GM19193 (cell line): ENCODE data around the gene PTPRN2.

ENCODE experiments used
- POLR2A ChIP-seq: IDR thresholded peaks from 4 replicates; pipeline ENCODE4 v1.6.1; 2011; ENCODE audit not compliant: insufficient read depth, insufficient read length; ENCODE audit errors: extremely low read depth

The PTPRN2 gene

DNA sequence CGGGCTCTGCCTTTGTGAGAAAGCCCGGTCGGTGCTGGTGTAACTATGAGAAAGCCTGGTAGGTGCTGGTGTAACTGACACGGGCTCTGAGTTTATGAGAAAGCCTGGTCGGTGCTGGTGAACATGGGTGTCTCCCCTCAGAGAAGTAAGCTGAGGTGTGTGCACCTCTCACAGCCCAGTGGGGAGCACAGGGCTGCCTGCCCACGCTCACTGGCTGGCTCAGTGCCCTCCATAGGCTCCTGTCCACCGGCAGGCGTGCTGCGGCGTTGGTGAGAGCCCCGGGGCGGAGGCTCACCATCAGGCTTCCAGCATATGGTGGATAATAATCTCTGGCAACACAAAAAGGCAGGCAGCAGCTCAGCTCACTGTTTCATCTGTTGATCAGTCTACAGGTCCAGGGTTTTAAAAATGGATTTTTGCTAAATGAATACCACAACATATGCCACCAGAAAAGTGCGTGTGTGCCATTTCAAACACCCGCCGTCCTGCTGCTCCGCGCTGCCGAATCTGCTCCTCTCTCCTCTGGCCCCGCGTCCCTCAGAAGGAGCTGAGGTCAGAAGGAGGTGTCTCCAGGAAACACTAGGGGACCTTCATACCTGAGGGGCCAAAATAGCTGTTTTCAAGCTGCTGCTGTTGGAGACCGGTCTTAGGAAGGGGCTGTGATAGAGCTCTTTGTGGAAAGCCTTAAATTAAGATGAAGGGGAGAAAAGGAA, 885.2 kb downstream of the PTPRN2 start:
- no peak for TF ChIP-seq POLR2A

DNA sequence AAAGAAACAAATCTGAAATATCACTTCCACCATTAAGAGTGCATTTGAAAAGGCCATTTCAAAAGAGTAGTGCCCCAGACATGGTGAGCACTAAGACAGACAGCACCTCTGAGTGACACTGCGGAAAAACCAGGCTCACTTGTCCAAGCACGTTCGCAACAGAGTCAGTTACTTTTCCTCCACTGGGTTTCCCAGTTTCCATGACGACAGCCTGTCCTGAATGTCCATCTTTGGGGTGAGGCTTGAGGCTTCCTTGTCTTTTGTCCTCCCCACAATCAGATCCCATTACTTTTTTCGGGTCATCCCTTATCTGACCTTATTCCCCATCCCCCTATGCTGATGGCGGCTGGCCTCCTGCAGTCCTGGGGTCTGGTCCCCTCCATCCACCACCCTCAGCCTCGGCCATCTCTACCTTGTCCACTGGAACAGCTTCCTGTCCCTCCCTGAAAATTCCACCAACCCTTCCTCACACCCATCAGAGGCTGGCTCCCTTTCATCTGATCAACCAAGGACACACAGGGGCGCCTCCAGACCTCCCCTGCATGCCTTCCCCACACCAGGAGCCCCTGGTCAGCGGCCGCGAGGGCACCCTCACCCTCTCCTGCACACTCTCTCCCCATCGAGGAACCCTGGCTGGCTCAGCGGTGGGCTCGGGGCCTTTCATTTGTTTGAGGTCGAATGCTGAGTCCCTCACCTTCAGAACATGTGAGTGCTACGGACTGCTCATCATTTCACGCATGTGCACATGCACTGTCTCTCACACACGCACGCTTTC, 887.2 kb downstream of the PTPRN2 start:
- TF ChIP-seq POLR2A = no peak

DNA sequence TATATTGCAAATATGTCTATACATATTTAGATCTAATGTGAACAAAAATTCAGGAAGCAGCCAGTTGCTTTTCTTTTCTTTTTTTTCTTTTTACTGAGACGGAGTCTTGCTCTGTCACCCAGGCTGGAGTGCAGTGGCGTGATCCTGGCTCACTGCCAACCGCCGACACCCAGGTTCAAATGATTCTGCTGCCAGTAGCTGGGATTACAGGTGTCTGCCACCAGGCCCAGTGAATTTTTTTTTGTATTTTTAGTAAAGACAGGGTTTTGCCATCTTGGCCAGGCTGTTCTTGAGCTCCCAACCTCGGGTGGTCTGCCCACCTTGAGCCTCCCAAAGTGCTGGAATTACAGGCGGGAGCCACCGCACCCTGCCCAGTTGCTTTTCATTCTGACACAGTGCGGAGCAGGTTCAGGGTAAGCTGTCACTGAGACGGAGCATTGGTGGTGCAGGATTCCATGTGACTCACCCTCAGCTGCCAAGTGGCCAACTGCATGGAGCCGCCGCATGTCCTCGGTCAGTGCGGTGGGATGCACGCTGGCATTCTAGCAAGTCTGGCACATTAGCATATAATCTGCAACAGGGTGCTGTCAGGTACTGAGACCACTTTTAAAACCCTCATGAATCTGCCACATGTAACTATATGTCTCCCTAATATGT, 888.1 kb downstream of the PTPRN2 start:
- TF ChIP-seq POLR2A = no peak

DNA sequence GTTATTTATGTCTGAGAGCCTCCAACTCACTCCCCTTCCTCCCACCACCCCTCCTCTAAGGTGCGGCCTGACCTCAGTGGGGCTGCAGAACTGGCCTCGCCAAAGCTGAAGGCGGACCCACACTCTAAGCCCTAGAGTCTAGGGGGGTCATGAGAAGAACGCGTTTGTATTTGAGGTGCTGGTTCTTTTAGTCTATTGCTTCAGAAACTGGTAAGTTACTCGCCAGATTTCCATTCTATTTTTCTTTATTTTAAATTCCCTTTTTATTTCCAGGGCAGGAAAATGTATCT, 893.3 kb downstream of the PTPRN2 start:
- TF ChIP-seq POLR2A = no peak

DNA sequence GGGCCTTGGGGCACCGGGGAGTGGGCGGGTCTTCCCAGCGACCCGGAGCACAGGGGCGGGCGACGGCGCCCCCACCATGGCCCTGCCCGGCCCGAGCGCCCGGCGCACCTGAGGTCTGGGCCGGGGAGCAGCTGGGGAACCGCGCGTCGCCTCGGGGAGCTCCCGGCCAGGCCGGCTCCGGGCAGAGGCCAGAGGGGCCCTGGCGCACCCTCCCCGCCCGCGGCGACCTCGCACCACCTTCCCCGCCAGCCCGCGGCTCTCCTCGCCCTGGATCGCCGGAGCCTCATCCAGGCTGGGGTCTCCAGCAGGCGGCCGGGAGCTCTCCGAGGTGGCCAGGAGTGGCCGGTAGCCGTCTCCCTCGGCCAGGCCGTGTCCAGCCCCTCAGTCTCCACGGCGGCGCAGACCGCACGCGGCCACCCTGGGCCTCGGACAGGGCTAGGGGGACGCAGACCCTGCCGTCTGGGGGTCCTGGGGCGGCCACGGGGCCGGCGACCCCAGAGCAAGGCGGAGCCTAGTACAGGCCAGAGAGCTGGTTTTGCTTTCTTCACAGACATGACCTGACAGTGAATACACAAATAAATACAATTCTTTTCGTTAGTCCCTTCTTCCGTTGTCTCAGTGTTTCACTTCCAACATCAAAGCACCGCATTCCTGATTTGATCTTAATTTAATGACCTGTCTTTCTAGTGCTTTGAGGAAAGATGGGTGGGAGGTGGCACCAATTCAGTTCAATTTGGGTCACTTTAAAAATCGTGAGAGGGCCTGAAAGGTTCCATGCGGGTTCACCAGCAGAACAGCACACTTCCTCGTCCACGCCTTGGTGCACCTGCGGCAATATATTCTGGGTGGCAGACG, 893.9 kb downstream of the PTPRN2 start:
- no peak for TF ChIP-seq POLR2A

DNA sequence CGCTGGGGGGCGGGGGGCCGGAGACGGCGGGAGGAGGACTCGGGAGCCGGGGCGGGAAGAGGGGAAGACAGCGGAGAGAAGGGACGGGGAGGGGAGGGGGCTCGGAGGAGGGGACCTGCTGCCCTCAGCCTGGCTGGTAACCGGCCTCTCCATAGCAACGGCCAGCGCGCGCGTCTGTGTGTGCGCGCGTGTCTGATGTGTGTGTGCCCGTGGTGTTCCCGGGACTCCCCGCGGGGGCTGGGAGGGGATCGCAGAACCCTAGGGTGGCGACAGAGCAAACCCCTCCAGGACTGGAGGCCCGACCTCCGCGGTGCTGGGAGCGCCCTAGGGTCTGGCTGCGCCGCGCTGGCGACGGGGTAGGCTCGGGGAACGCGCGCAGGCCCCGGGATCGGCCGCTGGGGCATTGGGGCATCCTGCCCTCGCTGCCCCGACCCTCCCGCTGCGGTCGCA, 894.5 kb downstream of the PTPRN2 start:
- TF ChIP-seq POLR2A = no peak

DNA sequence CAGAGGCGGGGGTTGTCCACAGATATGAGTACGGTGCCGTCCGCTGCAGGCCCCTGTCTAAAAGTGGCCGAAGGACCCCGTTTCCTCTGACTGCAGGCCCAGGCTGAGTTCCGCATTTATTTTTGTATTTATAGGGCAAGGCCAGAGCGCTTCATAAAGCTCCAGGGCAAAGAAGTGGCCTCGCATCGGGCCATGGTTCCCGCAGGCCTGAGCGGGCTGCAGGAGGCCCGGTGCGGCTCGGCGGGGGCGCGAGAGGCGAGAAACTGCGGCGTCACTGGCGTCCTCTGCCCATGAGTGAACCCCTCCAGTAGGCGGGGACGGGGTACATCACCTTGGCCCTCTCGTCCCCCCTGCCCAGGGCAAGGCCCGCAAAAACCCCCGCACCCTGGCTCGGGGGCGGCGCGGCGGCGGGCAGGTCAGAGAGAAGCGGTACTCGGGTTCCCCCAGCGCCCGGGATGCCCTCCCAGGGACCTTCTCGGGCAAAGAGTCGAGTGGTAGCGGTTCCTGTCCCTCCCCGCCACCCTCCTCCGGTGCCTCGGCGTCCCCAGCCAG, 895.1 kb downstream of the PTPRN2 start:
- TF ChIP-seq POLR2A = no peak

DNA sequence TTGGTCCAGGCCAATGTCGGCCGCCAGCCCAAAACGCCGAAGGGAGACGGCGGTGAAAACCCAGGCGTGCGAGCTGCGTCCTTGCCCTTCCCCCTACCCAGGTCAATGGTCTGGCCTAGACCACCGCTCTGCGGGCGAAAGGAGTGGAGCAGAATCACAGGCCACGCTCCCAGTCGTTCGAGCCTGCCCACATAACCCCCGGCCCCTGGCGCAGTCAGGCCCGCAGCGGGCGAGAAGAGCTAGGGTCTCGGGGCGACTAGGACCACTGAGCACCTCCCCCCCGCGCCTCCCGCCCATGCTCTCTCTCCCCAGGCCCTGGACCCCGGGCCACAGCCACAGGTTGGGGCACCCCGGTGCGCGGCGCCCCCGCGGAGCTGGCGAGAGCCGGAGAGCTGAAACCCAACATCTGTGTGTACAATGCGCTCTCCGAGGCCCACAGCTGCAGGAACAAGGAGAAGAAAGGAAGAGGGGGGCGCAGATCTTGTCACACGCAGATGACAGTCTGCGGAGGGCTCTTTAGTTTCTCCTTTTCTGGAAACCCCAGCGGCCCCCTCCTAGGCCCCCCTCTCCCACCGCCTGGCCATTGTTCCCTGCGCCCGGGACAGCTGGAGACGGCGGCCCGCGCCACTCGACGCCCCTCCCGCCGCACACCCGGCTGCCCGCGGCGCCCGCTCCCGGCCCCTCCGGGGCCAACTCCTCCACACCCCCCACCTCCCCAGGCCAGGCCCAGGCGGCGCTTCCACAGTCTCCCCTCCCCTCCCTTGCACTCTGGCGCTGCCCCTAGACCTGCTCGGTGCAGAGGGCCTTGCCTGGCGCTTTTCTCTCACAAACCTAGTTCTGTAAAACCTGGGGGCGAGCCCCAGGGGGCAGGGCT, 895.8 kb downstream of the PTPRN2 start:
- no peak for TF ChIP-seq POLR2A

DNA sequence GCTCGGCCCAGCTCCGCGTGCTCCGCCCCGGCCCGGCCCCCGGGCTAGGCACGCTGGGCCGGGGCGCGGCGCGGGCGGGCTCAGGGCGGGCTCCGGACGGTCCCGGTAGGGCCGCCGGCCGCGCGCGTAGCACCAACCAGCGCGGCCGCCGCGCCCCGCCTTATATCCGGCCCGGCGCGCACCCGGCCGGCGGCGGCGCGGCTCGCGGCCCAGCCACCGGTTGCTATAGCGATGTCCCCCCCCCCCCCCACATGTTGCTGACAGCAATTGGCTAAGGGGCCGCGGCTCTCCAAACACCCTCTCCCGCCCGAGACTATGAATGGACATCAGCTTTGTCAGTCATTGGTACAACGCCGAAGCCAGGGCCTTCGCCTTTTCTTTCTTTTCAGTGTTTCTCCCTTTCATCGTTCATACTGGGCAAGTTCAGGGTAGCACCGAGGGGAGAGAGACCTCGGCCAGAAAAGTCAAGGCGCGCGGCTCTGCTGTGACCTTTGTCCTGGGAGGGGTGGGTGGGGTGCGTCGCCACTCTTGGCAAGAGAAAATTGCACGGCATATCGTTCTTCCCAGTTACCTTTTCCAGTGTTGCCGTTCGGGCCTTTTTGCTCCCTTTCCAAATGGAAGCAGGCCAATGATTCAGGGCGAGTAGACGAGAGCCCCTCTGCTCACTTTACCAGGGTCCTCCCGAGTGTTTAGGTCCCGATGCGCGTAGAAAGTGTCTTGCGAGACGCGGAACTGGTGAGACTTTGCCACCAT, 896.6 kb downstream of the PTPRN2 start:
- no peak for TF ChIP-seq POLR2A

DNA sequence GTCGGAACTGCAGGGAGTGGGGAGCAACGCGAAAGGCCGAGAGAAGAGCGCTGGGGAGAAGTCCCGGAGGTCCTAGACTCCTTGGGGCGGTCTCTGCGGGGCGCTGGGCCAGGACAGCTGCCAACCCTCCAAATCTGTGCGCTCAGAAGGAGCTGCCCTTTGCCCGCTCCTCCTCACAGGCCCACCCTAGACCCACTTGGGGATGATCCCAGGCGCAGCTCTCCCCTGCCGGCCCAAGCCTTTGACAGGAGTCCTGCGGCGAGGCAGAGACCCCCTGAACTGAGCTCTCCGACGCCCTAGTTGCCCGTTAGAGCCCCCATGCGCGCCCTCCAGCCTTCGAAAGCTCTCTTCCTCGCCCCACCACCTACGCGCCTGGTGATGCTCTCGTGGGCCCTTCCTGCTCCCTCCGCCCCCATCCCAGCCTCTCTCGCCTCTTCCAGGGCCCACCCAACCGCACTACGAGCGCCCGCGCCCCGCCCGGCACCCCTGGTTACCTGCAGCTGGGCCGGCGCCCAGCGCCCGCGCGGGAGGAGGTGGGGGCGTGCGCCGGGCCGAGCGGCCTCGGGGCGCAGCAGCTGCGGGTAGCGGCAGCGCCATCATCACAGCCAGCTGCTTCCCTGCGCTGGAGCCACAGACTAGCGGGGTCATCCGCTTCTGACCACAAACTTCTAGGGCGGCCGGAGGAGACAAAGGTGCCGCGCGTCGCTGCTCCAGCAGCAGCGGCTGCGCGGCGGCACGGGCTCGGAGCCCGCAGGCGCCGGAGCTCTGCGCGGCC, 897.4 kb downstream of the PTPRN2 start:
- TF ChIP-seq POLR2A = no peak

DNA sequence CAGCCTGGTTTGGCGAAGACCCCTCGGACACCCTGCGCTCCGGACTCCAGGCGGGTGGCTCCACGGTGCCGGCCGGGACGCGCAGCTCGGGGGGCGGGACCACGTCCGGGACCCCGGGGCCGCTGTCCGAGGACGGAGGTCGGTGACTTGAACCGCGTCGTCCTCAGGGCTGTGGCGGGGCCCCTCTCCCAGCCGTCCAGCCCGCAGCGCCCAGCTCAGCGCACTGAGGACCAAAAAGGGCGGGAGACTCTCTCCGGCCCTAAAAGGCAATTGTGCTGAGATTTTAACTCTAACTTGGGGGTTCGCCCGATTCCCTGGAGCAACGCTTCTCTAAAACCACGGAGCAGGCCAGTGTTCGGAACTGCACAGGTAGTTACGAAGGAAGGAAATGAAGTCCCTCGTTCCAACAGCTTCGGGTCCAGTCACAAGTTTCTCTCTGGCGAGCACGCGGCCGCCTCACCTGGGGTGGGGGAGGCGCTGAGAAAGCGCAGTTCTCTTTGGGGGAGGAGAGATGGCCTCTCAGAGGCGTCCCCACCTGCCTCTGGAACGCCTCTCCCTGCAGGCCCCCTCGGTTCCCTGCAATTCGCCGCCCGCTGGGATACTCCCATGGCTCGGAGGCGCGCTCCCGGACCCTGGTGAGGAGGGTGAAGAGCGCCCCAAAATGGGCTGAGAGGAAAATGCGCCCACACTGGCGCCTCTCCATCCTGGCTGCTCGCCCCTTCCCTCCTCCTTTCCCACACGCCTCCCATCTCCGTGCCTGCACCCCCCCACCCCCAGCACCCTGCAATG, 898.2 kb downstream of the PTPRN2 start:
- TF ChIP-seq POLR2A = no peak
